ENCODE results near the gene SENP3. TPM values are rescaled to one million over a fixed set of nuclear protein-coding genes. Genes with fewer than 3 reads are reported as not detected.

The SENP3 gene
- total RNA-seq, 1 donor from 2014 or later = 55.8 TPM

DNA sequence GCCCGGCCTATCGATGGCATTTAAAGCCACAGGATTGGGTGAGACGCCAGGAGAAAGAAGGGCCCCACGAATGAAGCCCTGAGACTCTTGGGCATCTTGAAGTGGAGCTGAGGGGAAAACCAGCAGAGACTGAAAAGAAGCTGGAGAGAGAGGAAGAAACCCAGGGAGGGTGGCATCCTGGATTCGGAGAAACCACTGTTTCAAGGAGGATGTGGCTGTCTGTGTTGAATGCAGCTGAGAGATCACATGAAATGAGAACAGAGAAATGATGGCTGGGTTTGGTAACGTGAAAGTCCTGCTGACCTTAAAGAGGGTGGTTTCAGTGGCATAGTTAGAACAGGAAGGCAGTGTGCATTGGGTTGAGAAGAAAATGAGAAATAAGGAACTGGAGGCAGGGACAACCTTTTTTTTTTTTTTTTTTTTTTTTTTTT is 9.1 kb upstream of the SENP3 start:
- peak overlapping the region; percentile 81 for H3K27ac Mint-ChIP-seq
- peaks cover 71% of the 10 kb centered on the region for H3K4me1 Mint-ChIP-seq
- H3K9me3 Mint-ChIP-seq = no peaks in the 10 kb centered on the region
- H3K4me3 Mint-ChIP-seq = peak overlapping the region; percentile 53
- DNase-seq (no peak), ATAC-seq (ENCODE audit: low read depth) (peak; percentile 82)
- no peaks in the 10 kb centered on the region for H3K27me3 Mint-ChIP-seq
- intact Hi-C loops (cut with micrococcal nuclease) = loop anchor here (1.0 kb wide), 1 partner anchor 9 kb away; the partner anchor contains the start of gene SENP3
- TF ChIP-seq, protein P1, sequence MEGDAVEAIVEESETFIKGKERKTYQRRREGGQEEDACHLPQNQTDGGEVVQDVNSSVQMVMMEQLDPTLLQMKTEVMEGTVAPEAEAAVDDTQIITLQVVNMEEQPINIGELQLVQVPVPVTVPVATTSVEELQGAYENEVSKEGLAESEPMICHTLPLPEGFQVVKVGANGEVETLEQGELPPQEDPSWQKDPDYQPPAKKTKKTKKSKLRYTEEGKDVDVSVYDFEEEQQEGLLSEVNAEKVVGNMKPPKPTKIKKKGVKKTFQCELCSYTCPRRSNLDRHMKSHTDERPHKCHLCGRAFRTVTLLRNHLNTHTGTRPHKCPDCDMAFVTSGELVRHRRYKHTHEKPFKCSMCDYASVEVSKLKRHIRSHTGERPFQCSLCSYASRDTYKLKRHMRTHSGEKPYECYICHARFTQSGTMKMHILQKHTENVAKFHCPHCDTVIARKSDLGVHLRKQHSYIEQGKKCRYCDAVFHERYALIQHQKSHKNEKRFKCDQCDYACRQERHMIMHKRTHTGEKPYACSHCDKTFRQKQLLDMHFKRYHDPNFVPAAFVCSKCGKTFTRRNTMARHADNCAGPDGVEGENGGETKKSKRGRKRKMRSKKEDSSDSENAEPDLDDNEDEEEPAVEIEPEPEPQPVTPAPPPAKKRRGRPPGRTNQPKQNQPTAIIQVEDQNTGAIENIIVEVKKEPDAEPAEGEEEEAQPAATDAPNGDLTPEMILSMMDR (IDR thresholded peaks at IDR 0.05) = no peak
- POLR2A ChIA-PET = interaction anchor here (0.5 to 2.9 kb wide), 23 partner anchors 8 to 913 kb away, joined by 3 to 26 read pairs (median 6); partner anchors contain the start of genes CD68, CTC1, MPDU1 and PHF23
- H3K36me3 Mint-ChIP-seq (ENCODE audit: low read depth) = peaks cover 9% of the 10 kb centered on the region
- CTCF ChIA-PET = interaction anchor here (1.2 to 2.3 kb wide), 6 partner anchors 8 to 521 kb away, joined by 3 to 15 read pairs (median 6); partner anchors contain the start of gene SOX15

DNA sequence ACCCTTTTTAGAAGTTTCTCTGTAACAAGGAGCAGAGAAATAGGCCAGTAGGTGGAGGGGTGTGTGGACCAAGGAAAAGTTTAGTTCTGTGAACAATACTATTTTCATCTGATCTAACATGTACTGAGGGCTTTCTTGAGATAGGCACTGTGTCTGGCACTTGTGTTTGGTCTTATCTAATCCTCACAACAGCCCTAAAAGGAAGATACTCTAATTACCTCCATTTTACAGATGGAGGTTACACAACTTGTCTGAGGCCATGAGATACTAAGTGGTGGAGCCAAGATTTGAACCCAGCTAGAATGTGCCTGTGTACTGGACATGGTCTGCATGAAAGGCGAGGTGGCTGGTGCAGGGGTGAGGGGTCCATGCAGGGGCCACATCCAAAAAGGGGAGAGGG is 8.4 kb upstream of the SENP3 start:
- no peaks in the 10 kb centered on the region for H3K27me3 Mint-ChIP-seq
- TF ChIP-seq, protein P1 (IDR thresholded peaks at IDR 0.05) = no peak
- ATAC-seq (ENCODE audit: low read depth) = no peak
- intact Hi-C loops (cut with micrococcal nuclease) = no loop called here
- peak overlapping the region; percentile 24 for H3K4me3 Mint-ChIP-seq
- DNase-seq = no peak
- H3K4me1 Mint-ChIP-seq = peaks cover 74% of the 10 kb centered on the region
- ChIA-PET POLR2A (interaction anchor here (0.6 to 2.9 kb wide), 7 partner anchors 8 to 98 kb away, joined by 3 to 26 read pairs (median 7); partner anchors contain the start of genes MPDU1 and SENP3), CTCF (interaction anchor here (2.1 to 2.3 kb wide), 2 partner anchors 30 to 39 kb away, joined by 7 to 15 read pairs; no protein-coding TSS in a partner anchor)
- H3K36me3 Mint-ChIP-seq (ENCODE audit: low read depth) = peaks cover 11% of the 10 kb centered on the region
- no peaks in the 10 kb centered on the region for H3K9me3 Mint-ChIP-seq
- peak overlapping the region; percentile 81 for H3K27ac Mint-ChIP-seq

DNA sequence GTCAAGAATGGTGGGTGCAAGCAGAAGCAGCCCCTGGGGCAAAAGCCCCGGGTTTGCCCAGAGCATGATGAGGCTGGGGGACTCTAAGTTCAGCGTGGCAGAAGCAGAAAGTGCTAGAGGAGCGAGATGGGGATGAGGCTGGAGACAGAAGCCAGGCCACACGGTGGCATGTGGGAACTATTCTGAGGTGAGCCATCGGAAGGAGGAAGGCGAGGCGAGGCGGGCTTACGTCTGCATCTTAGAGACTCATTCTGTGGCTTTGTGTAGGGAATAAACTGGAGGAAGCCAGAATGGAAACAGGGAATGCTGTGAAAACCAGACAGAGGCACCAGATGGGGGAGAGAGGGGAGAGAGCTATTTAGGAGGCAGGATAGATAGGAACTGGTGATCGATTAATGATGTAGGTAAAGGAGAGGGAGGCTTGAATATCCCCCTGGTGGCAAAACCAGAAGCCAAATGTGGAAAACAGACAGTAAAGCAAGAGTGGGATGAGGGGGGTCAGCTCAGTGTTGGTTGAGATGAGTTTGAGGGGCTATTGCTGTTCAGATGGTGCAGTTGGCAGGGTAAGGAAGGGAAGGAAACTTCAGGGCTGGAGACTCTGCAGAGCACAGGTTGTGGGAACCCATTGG is 6.3 kb upstream of the SENP3 start:
- no peaks in the 10 kb centered on the region for H3K9me3 Mint-ChIP-seq

DNA sequence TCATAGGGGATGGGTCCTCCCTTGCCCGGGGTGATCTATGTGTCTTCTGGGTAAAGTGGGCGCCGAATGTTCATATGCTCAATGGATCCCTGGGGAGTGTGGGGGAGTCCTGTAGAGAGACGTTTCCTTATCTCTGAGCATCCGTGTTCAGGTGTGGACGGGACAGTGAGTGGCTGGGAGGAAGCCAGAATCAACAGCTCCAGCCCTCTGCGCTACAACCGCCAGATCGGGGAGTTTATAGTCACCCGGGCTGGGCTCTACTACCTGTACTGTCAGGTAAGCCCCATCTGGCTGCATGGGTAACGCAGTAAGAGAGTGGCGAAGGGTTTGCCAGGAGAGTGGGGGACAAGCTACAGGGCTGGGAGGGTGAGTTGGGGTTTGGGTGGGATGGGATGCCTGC is 5.1 kb upstream of the SENP3 start:
- TF ChIP-seq, protein P1 (IDR thresholded peaks at IDR 0.05) = no peak
- H3K27ac Mint-ChIP-seq = peak overlapping the region; percentile 16
- H3K4me3 Mint-ChIP-seq = no peak overlapping the region
- H3K27me3 Mint-ChIP-seq = no peaks in the 10 kb centered on the region
- no peak for DNase-seq
- POLR2A ChIA-PET = interaction anchor here (0.7 to 7.9 kb wide), 6 partner anchors 15 to 130 kb away, joined by 3 to 98 read pairs (median 18); partner anchors contain the start of genes POLR2A, TMEM102 and TP53
- peaks cover 81% of the 10 kb centered on the region for H3K4me1 Mint-ChIP-seq
- CTCF ChIA-PET = interaction anchor here (1.5 to 6.1 kb wide), 2 partner anchors 33 to 38 kb away, joined by 3 to 364 read pairs; no protein-coding TSS in a partner anchor
- intact Hi-C loops (cut with micrococcal nuclease) = no loop called here
- ATAC-seq (ENCODE audit: low read depth) = no peak
- H3K36me3 Mint-ChIP-seq (ENCODE audit: low read depth) = peaks cover 13% of the 10 kb centered on the region
- H3K9me3 Mint-ChIP-seq = no peaks in the 10 kb centered on the region

More for the DNA sequence above, 6.3 kb upstream of the SENP3 start:
- TF ChIP-seq, protein P1 (IDR thresholded peaks at IDR 0.05) = no peak
- H3K36me3 Mint-ChIP-seq (ENCODE audit: low read depth) = peaks cover 7% of the 10 kb centered on the region
- H3K4me1 Mint-ChIP-seq = peaks cover 80% of the 10 kb centered on the region
- no peak overlapping the region for H3K4me3 Mint-ChIP-seq
- POLR2A ChIA-PET = interaction anchor here (0.6 to 0.8 kb wide), 3 partner anchors 9 to 151 kb away, joined by 3 to 9 read pairs (median 6); partner anchors contain the start of genes MPDU1 and TMEM256
- CTCF ChIA-PET = interaction anchor here (1.3 kb wide), 1 partner anchor 41 kb away, joined by 5 read pairs; no protein-coding TSS in a partner anchor
- DNase-seq (no peak), ATAC-seq (ENCODE audit: low read depth) (no peak)
- intact Hi-C loops (cut with micrococcal nuclease) = no loop called here
- H3K27ac Mint-ChIP-seq = peak overlapping the region; percentile 79
- no peaks in the 10 kb centered on the region for H3K27me3 Mint-ChIP-seq

Measured in activated B cell treated with CpG ODN at 0.5 μM for 24 hours (primary cell).